ENCODE results near the gene RD3L. TPM values are rescaled to one million over a fixed set of nuclear protein-coding genes. Genes with fewer than 3 reads are reported as not detected.
"Not testable (repeated sequence)": the region's sequence is repeated elsewhere in the genome, so short reads cannot be mapped to it uniquely, and the experiment has no call there.

The RD3L gene
- total and polyA plus RNA-seq, 12 donors, result not detected

DNA sequence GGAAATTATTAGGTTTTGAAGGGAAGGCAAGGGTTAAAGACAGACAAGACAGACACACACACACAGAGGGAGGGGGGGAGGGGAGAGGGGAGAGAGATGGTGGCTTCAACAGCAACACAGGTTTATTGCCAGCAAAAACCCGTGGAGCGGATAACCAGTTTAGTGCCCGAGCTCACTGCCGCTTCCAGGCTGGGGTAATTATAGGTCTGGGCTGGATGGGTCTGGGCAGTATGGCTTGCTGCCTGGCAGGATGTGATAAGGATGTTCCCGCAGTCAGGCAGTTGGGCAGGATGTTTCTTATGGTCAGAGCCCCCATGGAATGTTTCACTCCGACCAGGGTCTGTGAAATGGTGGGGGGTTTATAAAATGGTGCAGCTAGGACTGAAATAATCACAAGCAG is 18.5 kb downstream of the RD3L start:
- peak in 2 of 7 donors; percentile 23 to 40 for DNase-seq
- Histone ChIP-seq H3K27ac (no peak overlapping the region), H3K4me1 (replicated peaks in 1 of 2) (peaks cover 5 to 13% of the 10 kb centered on the region in 2 donors), H3K36me3 (replicated peaks in 1 of 2) (no peaks in the 10 kb centered on the region), H3K9me3 (replicated peaks in 1 of 3) (no peaks in the 10 kb centered on the region), H3K27me3 (no peaks in the 10 kb centered on the region), H3K4me3 (no peak overlapping the region)
- intact Hi-C loops (cut with DNase I), result no loop called here
- WGBS, 4 donors, result 9 to 20% (median 18%) methylated on average over 6 of the region's 6 CpGs
- TF ChIP-seq CTCF (IDR thresholded peaks at IDR 0.05) (no peak), POLR2A (IDR thresholded peaks at IDR 0.05) (no peak)

GRCh38 chr14:103921855-103922200 is 20.5 kb downstream of the RD3L start:
- WGBS, 4 donors, result 49 to 69% (median 64%) methylated on average over 12 of the region's 12 CpGs
- Histone ChIP-seq H3K4me3 (peak overlapping the region in 1 of 4 donors; percentile 93), H3K4me1 (replicated peaks in 1 of 2) (peaks cover 5 to 13% of the 10 kb centered on the region in 2 donors)
- H3K36me3 ChIP-seq (replicated peaks in 1 of 2); intact Hi-C loops (cut with DNase I); H3K9me3 ChIP-seq (replicated peaks in 1 of 3); DNase-seq; H3K27ac ChIP-seq; H3K27me3 ChIP-seq: not testable (repeated sequence)

DNA sequence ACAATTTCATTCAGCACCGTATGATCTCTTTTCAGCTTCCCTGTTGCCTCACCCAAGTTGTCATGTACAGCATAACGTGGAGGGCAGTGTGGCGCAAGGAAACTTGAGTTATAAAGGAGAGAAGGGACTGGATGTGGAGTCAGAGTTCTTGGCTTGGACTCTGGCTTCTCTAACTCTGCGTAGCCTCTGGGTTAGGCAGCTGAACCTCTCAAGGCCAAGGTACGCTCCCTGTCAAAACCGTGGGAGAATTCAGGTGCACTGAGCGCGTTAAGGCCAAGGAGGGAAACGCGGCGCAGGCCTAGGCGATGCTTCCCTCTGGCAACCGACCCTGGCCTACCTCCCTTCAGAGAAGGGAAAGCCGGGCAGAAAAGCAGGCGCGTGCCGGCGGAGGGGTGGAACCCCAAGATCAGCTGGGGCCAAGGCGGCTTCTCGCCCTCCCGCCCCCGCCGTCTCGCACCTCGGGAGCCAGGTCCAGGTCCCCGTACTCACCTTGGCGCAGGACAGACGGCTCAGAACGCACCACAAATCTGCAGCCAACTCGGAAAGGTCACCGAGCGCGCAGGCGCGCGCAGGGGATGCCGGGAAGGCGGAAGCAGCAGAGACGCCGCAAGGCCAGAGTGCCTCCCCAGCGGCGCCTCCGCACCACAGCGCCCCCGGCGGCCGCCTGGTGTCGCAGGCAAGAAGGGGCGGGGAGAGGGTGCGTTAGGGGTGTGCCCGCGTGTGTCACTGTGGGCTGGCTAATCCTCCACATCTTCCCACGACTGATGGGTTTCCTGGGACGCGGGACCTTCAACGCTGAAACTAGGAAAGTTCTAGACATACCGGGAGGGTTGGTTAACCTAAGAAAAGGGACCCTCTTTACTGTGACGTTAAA is 21.1 kb downstream of the RD3L start:
- Histone ChIP-seq H3K36me3 (replicated peaks in 1 of 2) (peaks cover 0 to 5% of the 10 kb centered on the region in 2 donors), H3K9me3 (replicated peaks in 1 of 3) (no peaks in the 10 kb centered on the region), H3K4me3 (peak overlapping the region; percentile 30 to 93 (median 68)), H3K27me3 (no peaks in the 10 kb centered on the region), H3K4me1 (replicated peaks in 1 of 2) (peaks cover 5 to 13% of the 10 kb centered on the region in 2 donors), H3K27ac (peak overlapping the region; percentile 45 to 91 (median 75))
- intact Hi-C loops (cut with DNase I), result no loop called here
- peak; percentile 91 to 95 (median 93) for DNase-seq
- 0 to 2% (median 1%) methylated on average over 33 to 58 of the region's 58 CpGs for WGBS, 4 donors
- TF ChIP-seq POLR2A (IDR thresholded peaks at IDR 0.05) (peak; percentile 52 to 85), CTCF (IDR thresholded peaks at IDR 0.05) (peak; percentile 75 to 98 (median 96))

DNA sequence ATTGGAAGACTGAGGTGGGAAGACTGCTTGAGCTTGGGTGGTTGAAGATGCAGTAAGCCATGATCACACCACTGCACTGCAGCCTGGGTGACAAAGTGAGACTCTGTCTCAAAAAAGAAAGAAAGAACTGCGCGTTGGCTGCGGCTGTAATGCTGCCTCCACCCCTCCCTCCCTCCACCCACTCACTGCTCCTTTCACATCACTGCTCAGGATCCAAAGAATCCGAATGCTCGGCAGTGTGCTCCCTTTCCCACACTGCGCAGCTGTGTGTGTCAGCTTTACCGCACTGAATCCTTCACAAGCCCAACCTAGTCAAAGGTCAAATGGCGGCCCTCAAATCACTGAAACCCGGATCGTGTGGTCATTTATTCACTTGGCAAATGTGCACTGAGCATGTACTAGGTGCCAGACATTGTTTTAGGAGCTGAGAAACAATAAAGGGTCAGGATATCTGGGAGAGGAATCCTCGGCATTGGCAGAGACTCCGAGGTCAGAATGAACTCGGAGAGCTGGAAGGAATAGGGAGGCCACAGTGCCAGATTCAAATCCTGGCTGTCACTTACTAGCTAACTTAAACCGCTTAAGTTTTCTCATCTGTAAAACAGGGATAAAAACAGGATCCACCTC is 25.6 kb downstream of the RD3L start:
- no peaks in the 10 kb centered on the region for H3K9me3 ChIP-seq (replicated peaks in 1 of 3)
- DNase-seq, result peak in 3 of 7 donors; percentile 30 to 32 (median 32)
- peaks cover 5 to 13% of the 10 kb centered on the region in 2 donors for H3K4me1 ChIP-seq (replicated peaks in 1 of 2)
- H3K36me3 ChIP-seq (replicated peaks in 1 of 2), result peaks cover 0 to 40% of the 10 kb centered on the region in 2 donors
- no peaks in the 10 kb centered on the region for H3K27me3 ChIP-seq
- peak overlapping the region in 1 of 5 donors; percentile 48 for H3K27ac ChIP-seq
- 53 to 61% (median 57%) methylated on average over 14 of the region's 14 CpGs for WGBS, 4 donors
- no peak for TF ChIP-seq CTCF (IDR thresholded peaks at IDR 0.05)
- TF ChIP-seq POLR2A (IDR thresholded peaks at IDR 0.05), result no peak
- H3K4me3 ChIP-seq, result no peak overlapping the region
- intact Hi-C loops (cut with DNase I), result no loop called here
